HEK293 (cell line): ENCODE data around the gene XIRP1.

Experiments
- CTCF ChIA-PET: fragments of 350-600 bp; formaldehyde crosslinking; extraction: SDS; loops from one replicate; lab custom pipeline; 2021; ENCODE audit warnings: antibody characterized with exemption; lab: Yijun Ruan, JAX
- POLR2A ChIA-PET: fragments of 300-600 bp; formaldehyde crosslinking; extraction: SDS; loops from one replicate; lab custom pipeline; 2020; ENCODE audit warnings: antibody characterized with exemption, inconsistent platforms; lab: Yijun Ruan, JAX
- H3K27ac ChIP-seq: fragments of 200-500 bp; sonication (Bioruptor generic); 2 replicates; pipeline ENCODE4 v1.5.1; 2014; ENCODE audit warnings: low read depth, low read length, control low read depth, inconsistent platforms; ENCODE audit errors: extremely low read depth
- H3K36me3 ChIP-seq, 2 experiments: fragments of 200-500 bp in 1 of 2; sonication (Bioruptor generic) in 1 of 2; 1 replicate in 1 of 2; 2 replicates in 1 of 2; pipeline ENCODE4 v1.5.1; 2014 to 2017; ENCODE audit warnings: inconsistent platforms in 2 of 2, low read length in 2 of 2; ENCODE audit not compliant: control insufficient read depth in 2 of 2, insufficient read depth in 1 of 2
- H3K4me1 ChIP-seq: fragments of 200-500 bp; sonication (Bioruptor generic); 2 replicates; pipeline ENCODE4 v1.5.1; 2014; ENCODE audit warnings: mild to moderate bottlenecking, low read length, inconsistent platforms; ENCODE audit not compliant: control insufficient read depth, insufficient read depth
- H3K4me3 ChIP-seq: 2 replicates; pipeline ENCODE4 v1.5.1; 2011; ENCODE audit warnings: low read depth, mild to moderate bottlenecking, control low read depth, low read length, moderate library complexity
- H3K9me3 ChIP-seq: fragments of 200-500 bp; sonication (Bioruptor generic); 2 replicates; pipeline ENCODE4 v1.5.1; 2014; ENCODE audit warnings: low read depth, low read length, inconsistent platforms; ENCODE audit not compliant: control insufficient read depth, insufficient read depth
- MEIS1 ChIP-seq: sonication (generic); formaldehyde crosslinking; IDR thresholded peaks from 2 replicates; pipeline ENCODE4 v1.8.1; 2022; ENCODE audit warnings: missing genetic modification reagents, mild to moderate bottlenecking, borderline replicate concordance
- RBAK ChIP-seq: fragments of 450-650 bp; formaldehyde crosslinking; IDR thresholded peaks from 2 replicates; pipeline ENCODE4 v1.5.1; 2016; ENCODE audit warnings: missing biosample characterization, missing genetic modification characterization
- REPIN1 ChIP-seq: fragments of 450-650 bp; formaldehyde crosslinking; IDR thresholded peaks from 2 replicates; pipeline ENCODE4 v1.5.1; 2017; ENCODE audit warnings: missing biosample characterization, missing genetic modification characterization, low read depth
- SCRT1 ChIP-seq: fragments of 450-650 bp; formaldehyde crosslinking; IDR thresholded peaks from 2 replicates; pipeline ENCODE4 v1.5.1; 2016; ENCODE audit warnings: missing biosample characterization, missing genetic modification characterization, borderline replicate concordance
- ZFHX2 ChIP-seq: fragments of 450-650 bp; formaldehyde crosslinking; conservative IDR thresholded peaks from 2 replicates; pipeline ENCODE4 v1.5.1; 2016; ENCODE audit warnings: missing biosample characterization, missing genetic modification characterization
- ZNF121 ChIP-seq: fragments of 450-650 bp; formaldehyde crosslinking; IDR thresholded peaks from 2 replicates; pipeline ENCODE4 v1.5.1; 2016; ENCODE audit warnings: missing biosample characterization, missing genetic modification characterization
- ZNF133 ChIP-seq: fragments of 450-650 bp; formaldehyde crosslinking; IDR thresholded peaks from 2 replicates; pipeline ENCODE4 v1.5.1; 2016; ENCODE audit warnings: missing biosample characterization, missing genetic modification characterization
- ZNF211 ChIP-seq: fragments of 450-650 bp; formaldehyde crosslinking; IDR thresholded peaks from 2 replicates; pipeline ENCODE4 v1.5.1; 2016; ENCODE audit warnings: low read depth, missing biosample characterization, missing genetic modification characterization
- ZNF214 ChIP-seq: fragments of 450-650 bp; formaldehyde crosslinking; IDR thresholded peaks from 2 replicates; pipeline ENCODE4 v1.5.1; 2017; ENCODE audit warnings: missing biosample characterization, mild to moderate bottlenecking, missing genetic modification characterization, borderline replicate concordance
- ZNF366 ChIP-seq: fragments of 450-650 bp; formaldehyde crosslinking; conservative IDR thresholded peaks from 2 replicates; pipeline ENCODE4 v1.5.1; 2016; ENCODE audit warnings: missing biosample characterization, missing genetic modification characterization
- ZNF394 ChIP-seq: fragments of 450-650 bp; formaldehyde crosslinking; IDR thresholded peaks from 2 replicates; pipeline ENCODE4 v1.5.1; 2016; ENCODE audit warnings: missing biosample characterization, missing genetic modification characterization, mild to moderate bottlenecking, moderate library complexity, borderline replicate concordance
- ZNF529 ChIP-seq: fragments of 450-650 bp; formaldehyde crosslinking; IDR thresholded peaks from 2 replicates; pipeline ENCODE4 v1.5.1; 2017; ENCODE audit warnings: missing genetic modification characterization, missing biosample characterization; ENCODE audit not compliant: insufficient replicate concordance
- ZNF558 ChIP-seq: fragments of 450-650 bp; formaldehyde crosslinking; IDR thresholded peaks from 2 replicates; pipeline ENCODE4 v1.5.1; 2016; ENCODE audit warnings: missing biosample characterization, missing genetic modification characterization
- ZNF596 ChIP-seq: fragments of 450-650 bp; IDR thresholded peaks from 2 replicates; pipeline ENCODE4 v1.5.0; 2018; ENCODE audit warnings: missing biosample characterization, mild to moderate bottlenecking, missing genetic modification characterization, moderate library complexity
- ZNF623 ChIP-seq: fragments of 450-650 bp; formaldehyde crosslinking; IDR thresholded peaks from 2 replicates; pipeline ENCODE4 v1.5.1; 2016; ENCODE audit warnings: missing biosample characterization, missing genetic modification characterization
- ZNF654 ChIP-seq: fragments of 450-650 bp; formaldehyde crosslinking; IDR thresholded peaks from 2 replicates; pipeline ENCODE4 v1.5.1; 2016; ENCODE audit warnings: low read depth, missing biosample characterization, missing genetic modification characterization
- ZNF658 ChIP-seq: fragments of 450-650 bp; formaldehyde crosslinking; IDR thresholded peaks from 2 replicates; pipeline ENCODE4; 2016; ENCODE audit warnings: missing biosample characterization, missing genetic modification characterization
- ZXDB ChIP-seq: fragments of 450-650 bp; formaldehyde crosslinking; IDR thresholded peaks from 2 replicates; pipeline ENCODE4 v1.5.1; 2016; ENCODE audit warnings: missing biosample characterization, missing genetic modification characterization
- TF ChIP-seq, protein P1 (sequence below): fragments of 450-650 bp; formaldehyde crosslinking; IDR thresholded peaks from 2 replicates; pipeline ENCODE4 v1.5.1; 2017; ENCODE audit warnings: missing biosample characterization, mild to moderate bottlenecking, missing genetic modification characterization, moderate library complexity
- TF ChIP-seq, protein P2 (sequence below): fragments of 450-650 bp; formaldehyde crosslinking; IDR thresholded peaks from 2 replicates; pipeline ENCODE4 v1.5.1; 2017; ENCODE audit warnings: missing biosample characterization, missing genetic modification characterization
- TF ChIP-seq, protein P3 (sequence below): fragments of 450-650 bp; formaldehyde crosslinking; IDR thresholded peaks from 2 replicates; pipeline ENCODE4 v1.5.1; 2016; ENCODE audit warnings: missing biosample characterization, missing genetic modification characterization

Gene XIRP1

DNA sequence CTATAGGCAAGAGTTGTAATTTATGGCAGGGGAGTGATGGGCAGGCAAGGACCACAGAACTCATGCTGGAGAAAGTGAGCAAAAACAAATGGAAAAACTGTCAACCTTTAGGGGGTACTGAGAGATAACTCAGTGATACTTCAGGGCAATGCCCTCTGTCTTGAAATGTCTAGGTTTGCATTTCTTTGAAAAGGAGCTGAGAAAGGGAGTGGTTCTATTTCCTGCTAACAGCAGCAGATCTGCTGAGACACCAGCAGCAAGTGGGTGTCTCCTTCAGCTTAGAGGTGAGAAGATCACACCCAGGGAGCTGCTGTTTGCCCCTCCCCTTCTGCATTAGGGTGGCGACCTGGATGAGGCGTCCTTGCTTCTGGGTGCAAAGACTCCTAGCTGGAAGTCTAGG lies 42.3 kb upstream of the XIRP1 start:
- Histone ChIP-seq H3K27ac (no peak overlapping the region), H3K4me3 (no peak overlapping the region), H3K9me3 (no peaks in the 10 kb centered on the region), H3K4me1 (no peaks in the 10 kb centered on the region), H3K36me3 (no peaks in the 10 kb centered on the region)
- TF ChIP-seq RBAK (no peak), ZNF394 (no peak), ZXDB (no peak), ZNF211 (tag by site-specific recombination) (no peak)
- TF ChIP-seq, protein P1, sequence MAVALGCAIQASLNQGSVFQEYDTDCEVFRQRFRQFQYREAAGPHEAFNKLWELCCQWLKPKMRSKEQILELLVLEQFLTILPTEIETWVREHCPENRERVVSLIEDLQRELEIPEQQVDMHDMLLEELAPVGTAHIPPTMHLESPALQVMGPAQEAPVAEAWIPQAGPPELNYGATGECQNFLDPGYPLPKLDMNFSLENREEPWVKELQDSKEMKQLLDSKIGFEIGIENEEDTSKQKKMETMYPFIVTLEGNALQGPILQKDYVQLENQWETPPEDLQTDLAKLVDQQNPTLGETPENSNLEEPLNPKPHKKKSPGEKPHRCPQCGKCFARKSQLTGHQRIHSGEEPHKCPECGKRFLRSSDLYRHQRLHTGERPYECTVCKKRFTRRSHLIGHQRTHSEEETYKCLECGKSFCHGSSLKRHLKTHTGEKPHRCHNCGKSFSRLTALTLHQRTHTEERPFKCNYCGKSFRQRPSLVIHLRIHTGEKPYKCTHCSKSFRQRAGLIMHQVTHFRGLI (tag by site-specific recombination): no peak
- POLR2A ChIA-PET: no interaction called here
- CTCF ChIA-PET: interaction anchor here (0.6 kb wide), 1 partner anchor 32 kb away, joined by 4 read pairs; no protein-coding TSS in a partner anchor

DNA sequence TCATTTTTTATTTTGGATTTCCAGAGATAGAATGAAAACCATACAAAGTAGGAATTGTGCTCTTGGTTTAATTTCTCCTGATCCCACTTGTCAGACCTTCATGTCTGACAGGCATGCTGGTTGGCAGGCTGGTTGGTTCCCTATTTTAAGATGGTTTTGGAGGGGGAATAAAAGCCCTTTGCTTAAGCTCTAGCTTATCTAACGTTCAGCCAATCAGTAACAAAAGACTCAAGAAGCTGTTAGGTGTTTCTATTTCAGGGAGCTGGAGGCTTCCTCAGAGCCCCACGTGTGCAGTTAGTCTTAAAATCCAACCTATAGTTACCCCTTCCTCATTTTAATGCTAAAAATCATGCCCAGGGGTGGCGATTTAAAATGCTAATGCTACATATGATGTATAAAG lies 40.5 kb upstream of the XIRP1 start:
- Histone ChIP-seq H3K9me3 (no peaks in the 10 kb centered on the region), H3K4me1 (no peaks in the 10 kb centered on the region), H3K27ac (no peak overlapping the region), H3K36me3 (no peaks in the 10 kb centered on the region), H3K4me3 (no peak overlapping the region)
- ChIA-PET CTCF (no interaction called here), POLR2A (no interaction called here)
- TF ChIP-seq ZXDB (no peak), ZNF658 (tag by site-specific recombination) (no peak), ZNF366 (tag by site-specific recombination) (no peak), ZNF133 (tag by site-specific recombination) (no peak), ZNF596 (tag by site-specific recombination) (no peak), ZNF623 (tag by site-specific recombination) (no peak), MEIS1 (no peak), REPIN1 (no peak), SCRT1 (tag by site-specific recombination) (no peak), ZNF654 (no peak), ZNF121 (tag by site-specific recombination) (no peak), ZNF214 (tag by site-specific recombination) (no peak), ZNF529 (tag by site-specific recombination) (no peak)
- TF ChIP-seq, protein P2, sequence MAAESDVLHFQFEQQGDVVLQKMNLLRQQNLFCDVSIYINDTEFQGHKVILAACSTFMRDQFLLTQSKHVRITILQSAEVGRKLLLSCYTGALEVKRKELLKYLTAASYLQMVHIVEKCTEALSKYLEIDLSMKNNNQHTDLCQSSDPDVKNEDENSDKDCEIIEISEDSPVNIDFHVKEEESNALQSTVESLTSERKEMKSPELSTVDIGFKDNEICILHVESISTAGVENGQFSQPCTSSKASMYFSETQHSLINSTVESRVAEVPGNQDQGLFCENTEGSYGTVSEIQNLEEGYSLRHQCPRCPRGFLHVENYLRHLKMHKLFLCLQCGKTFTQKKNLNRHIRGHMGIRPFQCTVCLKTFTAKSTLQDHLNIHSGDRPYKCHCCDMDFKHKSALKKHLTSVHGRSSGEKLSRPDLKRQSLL (tag by site-specific recombination): no peak
- TF ChIP-seq, protein P3, sequence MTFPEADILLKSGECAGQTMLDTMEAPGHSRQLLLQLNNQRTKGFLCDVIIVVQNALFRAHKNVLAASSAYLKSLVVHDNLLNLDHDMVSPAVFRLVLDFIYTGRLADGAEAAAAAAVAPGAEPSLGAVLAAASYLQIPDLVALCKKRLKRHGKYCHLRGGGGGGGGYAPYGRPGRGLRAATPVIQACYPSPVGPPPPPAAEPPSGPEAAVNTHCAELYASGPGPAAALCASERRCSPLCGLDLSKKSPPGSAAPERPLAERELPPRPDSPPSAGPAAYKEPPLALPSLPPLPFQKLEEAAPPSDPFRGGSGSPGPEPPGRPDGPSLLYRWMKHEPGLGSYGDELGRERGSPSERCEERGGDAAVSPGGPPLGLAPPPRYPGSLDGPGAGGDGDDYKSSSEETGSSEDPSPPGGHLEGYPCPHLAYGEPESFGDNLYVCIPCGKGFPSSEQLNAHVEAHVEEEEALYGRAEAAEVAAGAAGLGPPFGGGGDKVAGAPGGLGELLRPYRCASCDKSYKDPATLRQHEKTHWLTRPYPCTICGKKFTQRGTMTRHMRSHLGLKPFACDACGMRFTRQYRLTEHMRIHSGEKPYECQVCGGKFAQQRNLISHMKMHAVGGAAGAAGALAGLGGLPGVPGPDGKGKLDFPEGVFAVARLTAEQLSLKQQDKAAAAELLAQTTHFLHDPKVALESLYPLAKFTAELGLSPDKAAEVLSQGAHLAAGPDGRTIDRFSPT (tag by site-specific recombination): no peak

DNA sequence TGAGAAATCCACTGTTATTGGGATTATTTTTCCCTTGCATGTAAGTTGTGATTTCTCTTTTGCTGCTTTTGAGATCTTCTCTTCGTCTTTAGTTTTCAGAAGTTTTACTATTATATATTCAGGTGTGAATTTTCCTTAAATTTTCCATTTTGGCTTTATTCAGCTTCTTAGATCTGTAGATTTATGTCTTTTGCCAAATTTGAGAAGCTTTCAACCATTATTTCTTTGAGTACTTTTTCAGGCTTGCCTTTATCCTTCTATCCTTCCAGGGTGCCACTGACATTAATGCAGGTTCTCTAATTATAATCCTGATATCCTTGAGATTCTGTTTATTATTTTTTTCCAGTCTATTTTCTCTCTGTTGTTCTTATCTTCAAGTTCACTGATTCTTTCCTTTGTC lies 38.1 kb upstream of the XIRP1 start:
- POLR2A ChIA-PET: no interaction called here
- Histone ChIP-seq H3K4me3 (no peak overlapping the region), H3K36me3 (no peaks in the 10 kb centered on the region), H3K9me3 (no peaks in the 10 kb centered on the region), H3K27ac (no peak overlapping the region), H3K4me1 (no peaks in the 10 kb centered on the region)
- no peak for TF ChIP-seq ZFHX2 (tag by site-specific recombination)
- peak; percentile 93 for TF ChIP-seq ZNF558 (tag by site-specific recombination)
- CTCF ChIA-PET: no interaction called here
